HEK293 (cell line): ENCODE data around the gene FKTN.

ENCODE experiments used
- CTCF ChIA-PET: fragments of 350-600 bp; formaldehyde crosslinking; extraction: SDS; loops from one replicate; lab custom pipeline; 2021; ENCODE audit warnings: antibody characterized with exemption; lab: Yijun Ruan, JAX
- POLR2A ChIA-PET: fragments of 300-600 bp; formaldehyde crosslinking; extraction: SDS; loops from one replicate; lab custom pipeline; 2020; ENCODE audit warnings: antibody characterized with exemption, inconsistent platforms; lab: Yijun Ruan, JAX
- H3K27ac ChIP-seq: fragments of 200-500 bp; sonication (Bioruptor generic); 2 replicates; pipeline ENCODE4 v1.5.1; 2014; ENCODE audit warnings: low read depth, low read length, control low read depth, inconsistent platforms; ENCODE audit errors: extremely low read depth
- H3K36me3 ChIP-seq, 2 experiments: fragments of 200-500 bp in 1 of 2; sonication (Bioruptor generic) in 1 of 2; 1 replicate in 1 of 2; 2 replicates in 1 of 2; pipeline ENCODE4 v1.5.1; 2014 to 2017; ENCODE audit warnings: inconsistent platforms in 2 of 2, low read length in 2 of 2; ENCODE audit not compliant: control insufficient read depth in 2 of 2, insufficient read depth in 1 of 2
- H3K4me1 ChIP-seq: fragments of 200-500 bp; sonication (Bioruptor generic); 2 replicates; pipeline ENCODE4 v1.5.1; 2014; ENCODE audit warnings: mild to moderate bottlenecking, low read length, inconsistent platforms; ENCODE audit not compliant: control insufficient read depth, insufficient read depth
- H3K4me3 ChIP-seq: 2 replicates; pipeline ENCODE4 v1.5.1; 2011; ENCODE audit warnings: low read depth, mild to moderate bottlenecking, control low read depth, low read length, moderate library complexity
- H3K9me3 ChIP-seq: fragments of 200-500 bp; sonication (Bioruptor generic); 2 replicates; pipeline ENCODE4 v1.5.1; 2014; ENCODE audit warnings: low read depth, low read length, inconsistent platforms; ENCODE audit not compliant: control insufficient read depth, insufficient read depth
- HOXC10 ChIP-seq: sonication (generic); formaldehyde crosslinking; IDR thresholded peaks from 2 replicates; pipeline ENCODE4 v1.8.1; 2023; ENCODE audit warnings: mild to moderate bottlenecking, missing genetic modification reagents
- MEIS1 ChIP-seq: sonication (generic); formaldehyde crosslinking; IDR thresholded peaks from 2 replicates; pipeline ENCODE4 v1.8.1; 2022; ENCODE audit warnings: missing genetic modification reagents, mild to moderate bottlenecking, borderline replicate concordance
- PRDM4 ChIP-seq: fragments of 450-650 bp; formaldehyde crosslinking; IDR thresholded peaks from 2 replicates; pipeline ENCODE4 v1.5.1; 2017; ENCODE audit warnings: missing biosample characterization, missing genetic modification characterization
- SETDB1 ChIP-seq: IDR thresholded peaks from one replicate; pipeline ENCODE4 v1.6.1; 2017; ENCODE audit warnings: mild to moderate bottlenecking, low read length, moderate library complexity, mixed read lengths; ENCODE audit not compliant: insufficient read length
- SP2 ChIP-seq: fragments of 450-650 bp; formaldehyde crosslinking; IDR thresholded peaks from 2 replicates; pipeline ENCODE4 v1.5.1; 2016; ENCODE audit warnings: missing biosample characterization, missing genetic modification characterization
- SP7 ChIP-seq: fragments of 450-650 bp; formaldehyde crosslinking; IDR thresholded peaks from 2 replicates; pipeline ENCODE4 v1.5.1; 2016; ENCODE audit warnings: missing biosample characterization, missing genetic modification characterization
- ZBTB26 ChIP-seq: fragments of 450-650 bp; formaldehyde crosslinking; optimal IDR thresholded peaks from 2 replicates; pipeline ENCODE3; 2016; ENCODE audit warnings: missing biosample characterization, mild to moderate bottlenecking, missing genetic modification characterization
- ZNF18 ChIP-seq: fragments of 450-650 bp; formaldehyde crosslinking; IDR thresholded peaks from 2 replicates; pipeline ENCODE4 v1.5.1; 2016; ENCODE audit warnings: missing biosample characterization, missing genetic modification characterization
- ZNF19 ChIP-seq: fragments of 450-650 bp; formaldehyde crosslinking; IDR thresholded peaks from 2 replicates; pipeline ENCODE4; 2016; ENCODE audit warnings: missing biosample characterization, missing genetic modification characterization, low read depth
- ZNF248 ChIP-seq: fragments of 450-650 bp; formaldehyde crosslinking; IDR thresholded peaks from 2 replicates; pipeline ENCODE4 v1.5.1; 2017; ENCODE audit warnings: missing biosample characterization, missing genetic modification characterization
- ZNF26 ChIP-seq: fragments of 450-650 bp; formaldehyde crosslinking; IDR thresholded peaks from 2 replicates; pipeline ENCODE4 v1.5.1; 2016; ENCODE audit warnings: missing biosample characterization, missing genetic modification characterization
- ZNF274 ChIP-seq, 2 experiments: fragments of 200-500 bp in 1 of 2; fragments of 450-650 bp in 1 of 2; sonication (Bioruptor generic) in 1 of 2; formaldehyde crosslinking in 1 of 2; IDR thresholded peaks; 2 replicates each; pipeline versions ENCODE4 v1.5.1 to v1.6.1; 2014 to 2016; ENCODE audit warnings: borderline replicate concordance in 1 of 2, inconsistent platforms in 1 of 2, low read length in 1 of 2, missing biosample characterization in 1 of 2, missing genetic modification characterization in 1 of 2
- ZNF354C ChIP-seq: fragments of 450-650 bp; formaldehyde crosslinking; IDR thresholded peaks from 2 replicates; pipeline ENCODE4 v1.5.1; 2016; ENCODE audit warnings: missing biosample characterization, missing genetic modification characterization, low read depth, borderline replicate concordance
- ZNF558 ChIP-seq: fragments of 450-650 bp; formaldehyde crosslinking; IDR thresholded peaks from 2 replicates; pipeline ENCODE4 v1.5.1; 2016; ENCODE audit warnings: missing biosample characterization, missing genetic modification characterization
- ZNF610 ChIP-seq: fragments of 450-650 bp; formaldehyde crosslinking; IDR thresholded peaks from 2 replicates; pipeline ENCODE4 v1.5.1; 2016; ENCODE audit warnings: missing biosample characterization, missing genetic modification characterization, borderline replicate concordance
- ZSCAN5A ChIP-seq: fragments of 450-650 bp; formaldehyde crosslinking; IDR thresholded peaks from 2 replicates; pipeline ENCODE4 v1.5.1; 2016; ENCODE audit warnings: missing biosample characterization, missing genetic modification characterization

Gene FKTN

GRCh38 chr9:105679257-105680022, 121.5 kb downstream of the FKTN start (continued):
- TF ChIP-seq ZSCAN5A = no peak
- no peak for TF ChIP-seq ZNF19
- TF ChIP-seq ZNF248 (tag by site-specific recombination) = no peak
- TF ChIP-seq ZNF274 (IDR thresholded peaks at IDR 0.05; ENCODE audit: low read length) = no peak
- no peak for TF ChIP-seq ZNF274 (tag by site-specific recombination; IDR thresholded peaks at IDR 0.05; ENCODE audit: borderline replicate concordance)
- TF ChIP-seq HOXC10 (CRISPR knock-in tag) = no peak
- TF ChIP-seq ZNF18 (tag by site-specific recombination) = no peak

GRCh38 chr9:105681313-105681712, 123.4 kb downstream of the FKTN start:
- POLR2A ChIA-PET = no interaction called here
- Histone ChIP-seq H3K4me1 (no peaks in the 10 kb centered on the region), H3K4me3 (no peak overlapping the region)

GRCh38 chr9:105681724-105682123, 123.8 kb downstream of the FKTN start:
- CTCF ChIA-PET = interaction anchor here (0.6 to 1.7 kb wide), 4 partner anchors 8 to 1189 kb away, joined by 3 to 5 read pairs (median 4); no protein-coding TSS in a partner anchor

More at GRCh38 chr9:105681313-105681712, 123.4 kb downstream of the FKTN start:
- no peaks in the 10 kb centered on the region for H3K36me3 ChIP-seq
- no peaks in the 10 kb centered on the region for H3K9me3 ChIP-seq
- CTCF ChIA-PET = interaction anchor here (0.6 to 1.7 kb wide), 4 partner anchors 9 to 1189 kb away, joined by 3 to 5 read pairs (median 4); no protein-coding TSS in a partner anchor
- TF ChIP-seq SP7 (tag by site-specific recombination) = peak; percentile 61
- TF ChIP-seq SP2 (tag by site-specific recombination) = no peak
- H3K27ac ChIP-seq = no peak overlapping the region

GRCh38 chr9:105683688-105684275, 125.9 kb downstream of the FKTN start:
- ChIA-PET CTCF (no interaction called here), POLR2A (no interaction called here)
- Histone ChIP-seq H3K4me3 (no peak overlapping the region), H3K9me3 (no peaks in the 10 kb centered on the region), H3K27ac (no peak overlapping the region), H3K36me3 (no peaks in the 10 kb centered on the region), H3K4me1 (no peaks in the 10 kb centered on the region)
- TF ChIP-seq PRDM4 (tag by site-specific recombination) = no peak
- TF ChIP-seq MEIS1 = no peak
- no peak for TF ChIP-seq ZNF558 (tag by site-specific recombination)
- no peak for TF ChIP-seq ZBTB26
- TF ChIP-seq ZNF610 (tag by site-specific recombination) = no peak
- TF ChIP-seq ZSCAN5A = no peak

More at GRCh38 chr9:105681724-105682123, 123.8 kb downstream of the FKTN start:
- POLR2A ChIA-PET = no interaction called here
- Histone ChIP-seq H3K4me3 (no peak overlapping the region), H3K9me3 (no peaks in the 10 kb centered on the region), H3K27ac (no peak overlapping the region), H3K36me3 (no peaks in the 10 kb centered on the region), H3K4me1 (no peaks in the 10 kb centered on the region)
- TF ChIP-seq ZNF354C (no peak), SETDB1 (peak; percentile 55), SP7 (tag by site-specific recombination) (peak; percentile 48; the same call in 1 of the 2 replicates), ZNF26 (tag by site-specific recombination) (no peak)
